Activated CD4-positive, alpha-beta T cell treated with anti-CD3 and anti-CD28 coated beads, Interleukin-2, amount 50 U/mL, for 4 hours (primary cell): ENCODE results near the gene SIGLEC15.

Experiments used
- DNase-seq, 2 experiments: peaks; one replicate each; pipeline ENCODE4 v3.0.0-alpha.2; 2020

The SIGLEC15 gene

DNA sequence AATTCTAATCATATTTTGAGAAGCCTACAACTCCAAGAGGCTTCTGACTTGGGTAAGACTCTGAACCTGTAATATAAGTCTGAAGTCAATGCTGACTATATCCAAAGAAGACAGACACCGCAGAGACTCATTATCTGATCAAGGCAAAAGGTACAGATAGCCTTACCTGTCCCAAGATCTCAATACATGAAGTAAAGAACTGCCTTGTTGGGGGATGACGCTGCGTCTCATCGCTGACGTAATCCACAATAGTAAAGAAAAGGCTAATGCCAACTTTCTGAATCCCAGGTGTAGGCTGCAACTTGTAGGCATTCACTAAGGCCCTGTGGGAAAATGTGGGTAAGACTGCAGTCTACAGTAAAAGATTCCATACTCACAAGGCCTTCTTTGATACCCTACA, 62.1 kb downstream of the SIGLEC15 start:
- DNase-seq: no peak

DNA sequence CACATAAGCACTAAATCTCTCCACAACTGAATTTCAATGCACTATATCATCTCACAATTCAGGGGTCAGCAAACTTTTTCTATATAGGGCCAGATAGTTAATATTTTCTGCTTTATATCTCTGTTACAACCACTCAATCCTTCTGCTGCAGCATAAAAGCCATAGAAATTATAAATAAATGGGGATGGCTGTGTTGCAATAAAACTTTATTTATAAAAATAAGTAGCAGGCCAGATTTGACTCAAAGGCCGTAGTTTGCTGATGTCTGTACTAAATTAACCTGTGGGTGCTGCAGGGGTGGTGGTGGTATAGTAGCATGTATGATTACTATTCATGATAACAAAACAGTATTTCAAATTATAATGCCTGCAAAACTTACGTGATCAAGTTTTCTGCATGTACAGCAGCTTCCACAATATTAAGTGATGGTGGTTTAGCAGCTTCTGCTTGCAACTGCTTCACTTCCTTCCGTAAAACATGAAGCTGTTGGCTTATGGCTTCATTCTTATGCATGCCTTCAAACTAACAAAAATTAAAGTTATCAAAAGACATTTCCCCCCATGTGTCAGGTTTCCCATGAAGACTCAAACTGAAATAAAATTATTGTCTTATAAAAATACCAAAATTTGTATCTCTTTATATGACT, 64.1 kb downstream of the SIGLEC15 start:
- DNase-seq: no peak

DNA sequence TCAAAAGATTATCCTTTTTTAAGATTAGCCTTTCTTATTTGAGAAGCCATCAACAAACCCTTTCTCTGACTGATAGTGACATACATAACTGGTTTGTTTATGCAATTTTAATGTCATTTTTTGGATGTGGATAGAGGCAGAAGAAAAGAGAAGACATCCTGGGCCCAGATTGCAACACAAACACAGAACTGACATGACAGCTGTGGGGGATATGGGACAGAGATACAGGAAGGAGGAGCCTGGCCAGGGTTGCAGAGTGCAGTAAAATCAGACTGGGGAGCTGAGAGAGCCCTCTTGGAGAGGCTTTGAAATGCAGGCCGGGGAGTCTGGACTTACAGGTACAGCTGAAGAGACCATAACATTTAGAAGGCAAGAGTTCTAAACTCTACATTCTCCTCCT, 65.1 kb downstream of the SIGLEC15 start:
- DNase-seq: no peak

DNA sequence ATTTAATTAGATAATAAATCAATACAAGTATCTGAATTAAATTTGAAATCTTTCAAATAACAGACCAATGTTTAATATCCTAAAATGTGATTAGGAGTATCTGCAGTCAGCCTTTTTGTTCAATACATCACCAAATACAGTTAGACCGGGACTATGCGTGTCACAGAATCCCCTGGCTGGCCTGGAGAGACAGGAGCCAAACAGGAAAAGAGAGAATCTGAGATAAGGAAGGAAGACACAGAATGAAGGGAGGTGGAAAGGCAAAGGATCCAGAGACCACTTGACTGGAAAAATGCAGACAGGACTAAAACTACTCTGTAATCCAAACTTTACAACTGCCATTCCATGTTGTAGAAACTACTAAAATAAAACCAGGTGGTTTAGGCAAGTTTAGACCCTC, 66.3 kb downstream of the SIGLEC15 start:
- DNase-seq: no peak
